Caco-2 (cell line): ENCODE results near the gene DACT1. TPM values are rescaled to one million over a fixed set of nuclear protein-coding genes. Genes with fewer than 3 reads are reported as not detected.

Experiments
- BruUV-seq: library from RNA; stranded (reverse); fragments of 400-500 nt; replicated peaks from 2 replicates; lab custom pipeline; 2021; lab: Mats Ljungman, UMichigan
- CTCF ChIA-PET: fragments of 300-600 bp; sonication (Branson Sonifier 250); formaldehyde crosslinking; loops from one replicate; lab custom pipeline; 2022; ENCODE audit warnings: antibody characterized with exemption; lab: Charles Lee
- POLR2A ChIA-PET: fragments of 300-600 bp; sonication (Branson Sonifier 250); formaldehyde crosslinking; loops from one replicate; lab custom pipeline; 2022; ENCODE audit warnings: antibody characterized with exemption; lab: Charles Lee
- DNase-seq, 2 experiments: peaks; one replicate each; pipeline versions ENCODE4 v3.0.0 to v3.0.0-alpha.2; 2020 to 2022
- H3K27me3 ChIP-seq: replicated peaks from 2 replicates; pipeline ENCODE4 v1.6.0; 2011; ENCODE audit warnings: low read length; ENCODE audit not compliant: control insufficient read depth, insufficient read depth
- H3K36me3 ChIP-seq: 2 replicates; pipeline ENCODE4 v1.5.1; 2011; ENCODE audit warnings: low read length; ENCODE audit not compliant: control insufficient read depth, insufficient read depth
- H3K4me1 ChIP-seq: fragments of 250-450 bp; sonication (Bioruptor Pico); 2 replicates; pipeline ENCODE4 v1.5.1; 2020; ENCODE audit warnings: mild to moderate bottlenecking
- H3K4me3 ChIP-seq: 2 replicates; pipeline ENCODE4 v1.5.1; 2011; ENCODE audit warnings: low read depth, mild to moderate bottlenecking, control low read depth, low read length
- H3K9me3 ChIP-seq: fragments of 250-450 bp; sonication (Bioruptor Pico); 2 replicates; pipeline ENCODE4 v1.5.1; 2020; ENCODE audit warnings: mild to moderate bottlenecking, moderate library complexity
- H3K27ac Mint-ChIP-seq: one replicate; pipeline ENCODE4 v1.8.0; 2022; ENCODE audit warnings: mixed read lengths; ENCODE audit not compliant: unreplicated experiment
- H3K27me3 Mint-ChIP-seq: one replicate; pipeline ENCODE4 v1.8.0; 2022; ENCODE audit warnings: mixed read lengths; ENCODE audit not compliant: insufficient read depth, unreplicated experiment
- H3K36me3 Mint-ChIP-seq: one replicate; pipeline ENCODE4 v1.8.0; 2022; ENCODE audit warnings: mild to moderate bottlenecking, mixed read lengths; ENCODE audit not compliant: insufficient read depth, unreplicated experiment
- H3K4me1 Mint-ChIP-seq: one replicate; pipeline ENCODE4 v1.8.0; 2022; ENCODE audit warnings: low read depth, mixed read lengths; ENCODE audit not compliant: unreplicated experiment
- H3K4me3 Mint-ChIP-seq: one replicate; pipeline ENCODE4 v1.8.0; 2022; ENCODE audit warnings: mild to moderate bottlenecking, moderate library complexity, mixed read lengths; ENCODE audit not compliant: unreplicated experiment
- H3K9me3 Mint-ChIP-seq: one replicate; pipeline ENCODE4 v1.8.0; 2022; ENCODE audit warnings: mixed read lengths; ENCODE audit not compliant: unreplicated experiment
- CTCF ChIP-seq, 2 experiments: fragments of 200-600 bp in 1 of 2; IDR thresholded peaks; 1 replicate in 1 of 2; 2 replicates in 1 of 2; pipeline versions ENCODE4 v1.5.1 to v1.8.0; 2011 to 2022; ENCODE audit warnings: antibody characterized with exemption in 1 of 2, control low read depth in 1 of 2, inconsistent platforms in 1 of 2, low read depth in 1 of 2, low read length in 1 of 2, mild to moderate bottlenecking in 1 of 2, moderate library complexity in 1 of 2; ENCODE audit not compliant: insufficient read depth in 1 of 2, severe bottlenecking in 1 of 2, unreplicated experiment in 1 of 2
- intact Hi-C: fragments of 100-400 bp; cut with micrococcal nuclease; formaldehyde crosslinking; loops from one replicate; pipeline ENCODE4 v1.10.0; 2022; ENCODE audit not compliant: unreplicated experiment
- total RNA-seq: library from RNA; stranded (reverse); gene quantifications from 2 replicates; pipeline ENCODE4 v1.2.3, GENCODE V29; 2022

DACT1 gene
- total RNA-seq, 1 experiment from 2014 or later = 0.23 TPM

GRCh38 chr14:58639198-58639565 lies 1.4 kb downstream of the DACT1 start:
- DNase-seq = no peak
- no peak for TF ChIP-seq CTCF (IDR thresholded peaks at IDR 0.05; ENCODE audit: insufficient read depth in 1 of 2, low read depth in 1 of 2, low read length in 1 of 2, severe bottlenecking in 1 of 2, unreplicated experiment in 1 of 2)
- intact Hi-C loops = loop anchor here (2.0 kb wide), 1 partner anchor 380 kb away; no protein-coding TSS in a partner anchor
- Mint-ChIP-seq H3K27ac (no peak overlapping the region), H3K4me1 (no peaks in the 10 kb centered on the region), H3K36me3 (peaks cover 4% of the 10 kb centered on the region), H3K9me3 (no peaks in the 10 kb centered on the region), H3K27me3 (peaks cover 28% of the 10 kb centered on the region), H3K4me3 (peak overlapping the region; percentile 79)
- BruUV-seq = no TSS peak
- Histone ChIP-seq H3K36me3 (no peaks in the 10 kb centered on the region), H3K4me1 (peaks cover 8% of the 10 kb centered on the region; the same call in 1 of the 2 replicates), H3K4me3 (no peak overlapping the region), H3K9me3 (no peaks in the 10 kb centered on the region), H3K27me3 (no peaks in the 10 kb centered on the region; the same call in 1 of the 2 replicates)
- CTCF ChIA-PET = interaction anchor here (0.7 to 1.8 kb wide), 2 partner anchors 43 to 138 kb away, joined by 3 to 9 read pairs; no protein-coding TSS in a partner anchor
- POLR2A ChIA-PET = no interaction called here

GRCh38 chr14:58639842-58640484 lies 2.2 kb downstream of the DACT1 start:
- intact Hi-C loops = loop anchor here (2.0 to 5.0 kb wide), 2 partner anchors 187 to 379 kb away; no protein-coding TSS in a partner anchor
- peak; percentile 36 to 43 for DNase-seq

GRCh38 chr14:58640959-58641358 lies 3.2 kb downstream of the DACT1 start:
- peaks cover 15% of the 10 kb centered on the region for H3K27me3 Mint-ChIP-seq
- Histone ChIP-seq H3K27me3 (no peaks in the 10 kb centered on the region; the same call in 1 of the 2 replicates), H3K4me1 (peaks cover 8% of the 10 kb centered on the region; the same call in 1 of the 2 replicates), H3K4me3 (no peak overlapping the region), H3K9me3 (no peaks in the 10 kb centered on the region), H3K36me3 (no peaks in the 10 kb centered on the region)
- BruUV-seq = no TSS peak
- TF ChIP-seq CTCF (IDR thresholded peaks at IDR 0.05; ENCODE audit: insufficient read depth in 1 of 2, low read depth in 1 of 2, low read length in 1 of 2, severe bottlenecking in 1 of 2, unreplicated experiment in 1 of 2) = no peak
- no peaks in the 10 kb centered on the region for H3K9me3 Mint-ChIP-seq
- intact Hi-C loops = loop anchor here (5.0 kb wide), 1 partner anchor 186 kb away; no protein-coding TSS in a partner anchor
- DNase-seq = no peak
- no peaks in the 10 kb centered on the region for H3K4me1 Mint-ChIP-seq
- CTCF ChIA-PET = no interaction called here
- no peak overlapping the region for H3K27ac Mint-ChIP-seq
- H3K36me3 Mint-ChIP-seq = peaks cover 4% of the 10 kb centered on the region
- H3K4me3 Mint-ChIP-seq = no peak overlapping the region
- POLR2A ChIA-PET = no interaction called here

More at GRCh38 chr14:58639842-58640484, 2.2 kb downstream of the DACT1 start:
- Histone ChIP-seq H3K4me3 (no peak overlapping the region), H3K4me1 (peaks cover 8% of the 10 kb centered on the region; the same call in 1 of the 2 replicates), H3K9me3 (no peaks in the 10 kb centered on the region), H3K27me3 (no peaks in the 10 kb centered on the region; the same call in 1 of the 2 replicates), H3K36me3 (no peaks in the 10 kb centered on the region)
- Mint-ChIP-seq H3K4me3 (peak overlapping the region; percentile 79), H3K27me3 (peaks cover 21% of the 10 kb centered on the region), H3K9me3 (no peaks in the 10 kb centered on the region), H3K36me3 (peaks cover 4% of the 10 kb centered on the region), H3K27ac (no peak overlapping the region), H3K4me1 (no peaks in the 10 kb centered on the region)
- peak; percentile 42 to 54 for TF ChIP-seq CTCF (IDR thresholded peaks at IDR 0.05; ENCODE audit: insufficient read depth in 1 of 2, low read depth in 1 of 2, low read length in 1 of 2, severe bottlenecking in 1 of 2, unreplicated experiment in 1 of 2)
- CTCF ChIA-PET = interaction anchor here (0.7 kb wide), 1 partner anchor 27 kb away, joined by 3 read pairs; no protein-coding TSS in a partner anchor
- no TSS peak for BruUV-seq
- POLR2A ChIA-PET = no interaction called here
